PC-9 (cell line): ENCODE results near the gene STH. TPM values are rescaled to one million over a fixed set of nuclear protein-coding genes. Genes with fewer than 3 reads are reported as not detected.

ENCODE experiments used
- BruUV-seq: library from RNA; stranded (reverse); fragments of 400-500 nt; replicated peaks from 2 replicates; lab custom pipeline; 2021; lab: Mats Ljungman, UMichigan
- CTCF ChIA-PET: fragments of 300-600 bp; sonication (Branson Sonifier 250); formaldehyde crosslinking; loops from one replicate; lab custom pipeline; 2022; ENCODE audit warnings: antibody characterized with exemption; lab: Charles Lee
- POLR2A ChIA-PET: fragments of 300-600 bp; sonication (Branson Sonifier 250); formaldehyde crosslinking; loops from one replicate; lab custom pipeline; 2022; ENCODE audit warnings: antibody characterized with exemption; ENCODE audit not compliant: unreplicated experiment; lab: Charles Lee
- DNase-seq, 2 experiments: peaks; one replicate each; pipeline versions ENCODE4 v3.0.0 to v3.0.0-alpha.2; 2015 to 2022; ENCODE audit warnings: mixed read lengths in 1 of 2
- H2AFZ ChIP-seq: fragments of 200-600 bp; sonication (generic); 2 replicates; pipeline ENCODE4 v1.8.1; 2017; ENCODE audit warnings: antibody characterized with exemption
- H3F3A ChIP-seq: fragments of 200-600 bp; sonication (generic); 2 replicates; pipeline ENCODE4 v1.8.1; 2017; ENCODE audit warnings: antibody characterized with exemption, mild to moderate bottlenecking, low read depth; ENCODE audit not compliant: insufficient read depth
- H3K27ac ChIP-seq: fragments of 200-600 bp; sonication (generic); 2 replicates; pipeline ENCODE4 v1.6.1; 2016; ENCODE audit warnings: mixed run types
- H3K27me3 ChIP-seq: fragments of 200-600 bp; sonication (generic); 2 replicates; pipeline ENCODE4 v1.6.1; 2016; ENCODE audit warnings: low read depth, mixed run types; ENCODE audit not compliant: insufficient read depth
- H3K36me3 ChIP-seq: fragments of 200-600 bp; sonication (generic); 2 replicates; pipeline ENCODE4 v1.6.1; 2016; ENCODE audit warnings: low read depth, mixed run types
- H3K4me1 ChIP-seq: fragments of 200-600 bp; sonication (generic); replicated peaks from 2 replicates; pipeline ENCODE4 v1.6.1; 2016; ENCODE audit warnings: mixed run types; ENCODE audit not compliant: insufficient read depth
- H3K4me2 ChIP-seq: fragments of 200-600 bp; sonication (generic); 2 replicates; pipeline ENCODE4 v1.6.1; 2017; ENCODE audit warnings: mixed run types
- H3K4me3 ChIP-seq: fragments of 200-600 bp; sonication (generic); 2 replicates; pipeline ENCODE4 v1.6.1; 2016; ENCODE audit warnings: mixed run types
- H3K79me2 ChIP-seq: fragments of 200-600 bp; sonication (generic); 2 replicates; pipeline ENCODE4 v1.6.1; 2017; ENCODE audit warnings: low read depth, mixed run types
- H3K9me2 ChIP-seq: fragments of 200-600 bp; sonication (generic); 2 replicates; pipeline ENCODE4 v1.8.1; 2017; ENCODE audit warnings: mild to moderate bottlenecking; ENCODE audit not compliant: insufficient read depth
- H3K9me3 ChIP-seq: fragments of 200-600 bp; sonication (generic); 2 replicates; pipeline ENCODE4 v1.8.1; 2016; ENCODE audit warnings: low read depth; ENCODE audit not compliant: insufficient read depth
- H4K20me1 ChIP-seq: fragments of 200-600 bp; sonication (generic); 2 replicates; pipeline ENCODE4 v1.8.1; 2017; ENCODE audit not compliant: insufficient read depth
- CTCF ChIP-seq: fragments of 200-600 bp; sonication (generic); conservative IDR thresholded peaks from 2 replicates; pipeline ENCODE4 v1.6.1; 2017; ENCODE audit warnings: mixed run types, antibody characterized with exemption, mild to moderate bottlenecking, moderate library complexity
- EZH2 ChIP-seq: fragments of 200-600 bp; sonication (generic); IDR thresholded peaks from 2 replicates; pipeline ENCODE4 v1.8.0; 2017; ENCODE audit warnings: antibody characterized with exemption, low read depth
- intact Hi-C: fragments of 100-400 bp; cut with micrococcal nuclease; formaldehyde crosslinking; loops from one replicate; pipeline ENCODE4 v1.10.0; 2022; ENCODE audit not compliant: unreplicated experiment
- total RNA-seq: library from RNA; stranded (reverse); gene quantifications from 2 replicates; pipeline ENCODE4 v1.2.3, GENCODE V29; 2021

The STH gene
- total RNA-seq, 1 experiment from 2014 or later = not detected

GRCh38 chr17:46031440-46031839 lies 32.4 kb downstream of the STH start:
- H3K9me3 ChIP-seq = no peaks in the 10 kb centered on the region
- no peaks in the 10 kb centered on the region for H3K27me3 ChIP-seq
- peaks cover 35% of the 10 kb centered on the region for H3K36me3 ChIP-seq
- POLR2A ChIA-PET = no interaction called here
- no peak for DNase-seq
- H3K4me1 ChIP-seq = no peaks in the 10 kb centered on the region
- no TSS peak for BruUV-seq
- H3K27ac ChIP-seq = no peak overlapping the region
- H3K4me3 ChIP-seq = no peak overlapping the region
- H2AFZ ChIP-seq = no peak overlapping the region
- H3K9me2 ChIP-seq = no peaks in the 10 kb centered on the region
- intact Hi-C loops = no loop called here
- no peak overlapping the region for H3K4me2 ChIP-seq
- TF ChIP-seq EZH2 = no peak
- TF ChIP-seq CTCF = no peak
- peaks cover 18% of the 10 kb centered on the region; the same call in 1 of the 2 replicates for H3F3A ChIP-seq
- no peaks in the 10 kb centered on the region for H3K79me2 ChIP-seq
- CTCF ChIA-PET = no interaction called here
- H4K20me1 ChIP-seq = peaks cover 22% of the 10 kb centered on the region

- Histone ChIP-seq H3K27ac (no peak overlapping the region), H3K4me2 (no peak overlapping the region), H3K4me3 (no peak overlapping the region), H3K79me2 (no peaks in the 10 kb centered on the region), H3K4me1 (no peaks in the 10 kb centered on the region), H2AFZ (no peak overlapping the region), H3K9me2 (no peaks in the 10 kb centered on the region), H4K20me1 (peaks cover 22% of the 10 kb centered on the region), H3F3A (peaks cover 19% of the 10 kb centered on the region; the same call in 1 of the 2 replicates), H3K36me3 (peaks cover 38% of the 10 kb centered on the region), H3K9me3 (no peaks in the 10 kb centered on the region), H3K27me3 (no peaks in the 10 kb centered on the region)
- BruUV-seq = no TSS peak
- ChIA-PET POLR2A (no interaction called here), CTCF (no interaction called here)
- TF ChIP-seq EZH2 (no peak), CTCF (no peak)
- intact Hi-C loops = no loop called here
- DNase-seq = peak in 1 of 2 experiments; percentile 26
These were observed 32.9 kb downstream of the STH start for GRCh38 chr17:46031920-46032319.

GRCh38 chr17:46032909-46033308 lies 33.9 kb downstream of the STH start:
- CTCF ChIA-PET = no interaction called here
- Histone ChIP-seq H3K4me1 (no peaks in the 10 kb centered on the region), H3K27me3 (no peaks in the 10 kb centered on the region), H3K79me2 (no peaks in the 10 kb centered on the region), H2AFZ (no peak overlapping the region), H3K4me3 (no peak overlapping the region), H4K20me1 (peaks cover 22% of the 10 kb centered on the region), H3K9me2 (no peaks in the 10 kb centered on the region), H3K36me3 (peaks cover 48% of the 10 kb centered on the region), H3K4me2 (no peak overlapping the region), H3F3A (peaks cover 19% of the 10 kb centered on the region; the same call in 1 of the 2 replicates), H3K9me3 (no peaks in the 10 kb centered on the region), H3K27ac (no peak overlapping the region)
- POLR2A ChIA-PET = no interaction called here
- TF ChIP-seq EZH2 (no peak), CTCF (no peak)
- no peak for DNase-seq
- no TSS peak for BruUV-seq
- intact Hi-C loops = no loop called here
